ENCODE results near the gene B4GALNT4.
"Not testable (repeated sequence)": the region's sequence is repeated elsewhere in the genome, so short reads cannot be mapped to it uniquely, and the experiment has no call there.

The B4GALNT4 gene

GRCh38 chr11:336659-337198 is 32.6 kb upstream of the B4GALNT4 start:
- DNase-seq = no peak

GRCh38 chr11:337711-338110 is 31.6 kb upstream of the B4GALNT4 start:
- no peak for DNase-seq

- no peak for DNase-seq
Observed at GRCh38 chr11:339963-340362, 29.3 kb upstream of the B4GALNT4 start.

- DNase-seq = no peak
Observed at GRCh38 chr11:340539-341512, 28.5 kb upstream of the B4GALNT4 start.

GRCh38 chr11:342328-342727 is 27.0 kb upstream of the B4GALNT4 start:
- DNase-seq = no peak

- DNase-seq = no peak
Observed at GRCh38 chr11:344836-345578, 24.3 kb upstream of the B4GALNT4 start.

- no peak for DNase-seq
Observed at GRCh38 chr11:346529-346928, 22.8 kb upstream of the B4GALNT4 start.

GRCh38 chr11:349270-349954 is 19.9 kb upstream of the B4GALNT4 start:
- DNase-seq = not testable (repeated sequence)

- not testable (repeated sequence) for DNase-seq
Observed at GRCh38 chr11:350033-350722, 19.1 kb upstream of the B4GALNT4 start.

- DNase-seq = no peak
Observed at GRCh38 chr11:350723-351255, 18.5 kb upstream of the B4GALNT4 start.

GRCh38 chr11:351411-351810 is 17.9 kb upstream of the B4GALNT4 start:
- no peak for DNase-seq

- DNase-seq = no peak
Observed at GRCh38 chr11:352456-353031, 16.8 kb upstream of the B4GALNT4 start.

- DNase-seq = no peak
Observed at GRCh38 chr11:353179-353873, 16.0 kb upstream of the B4GALNT4 start.

- no peak for DNase-seq
Observed at GRCh38 chr11:355581-356458, 13.5 kb upstream of the B4GALNT4 start.

- no peak for DNase-seq
Observed at GRCh38 chr11:356610-357009, 12.7 kb upstream of the B4GALNT4 start.

GRCh38 chr11:357582-357981 is 11.7 kb upstream of the B4GALNT4 start:
- no peak for DNase-seq

GRCh38 chr11:358129-358800 is 11.0 kb upstream of the B4GALNT4 start:
- DNase-seq = no peak

GRCh38 chr11:359181-359714 is 10.1 kb upstream of the B4GALNT4 start:
- no peak for DNase-seq

Data from NCI-H1436 treated with DMSO at 0.1 percent for 48 hours (cell line).